ENCODE results near the gene FOXO1. TPM values are rescaled to one million over a fixed set of nuclear protein-coding genes. Genes with fewer than 3 reads are reported as not detected.
A peak's percentile ranks its signal among the peaks of the same experiment; 100 is the strongest.

FOXO1 gene
- total and polyA plus RNA-seq, 2 of the 13 experiments (the other 11 are each of a cell fraction or from before 2014, with no cell fraction given) = 8.1 to 13.1 TPM

- TF ChIP-seq, protein P1, sequence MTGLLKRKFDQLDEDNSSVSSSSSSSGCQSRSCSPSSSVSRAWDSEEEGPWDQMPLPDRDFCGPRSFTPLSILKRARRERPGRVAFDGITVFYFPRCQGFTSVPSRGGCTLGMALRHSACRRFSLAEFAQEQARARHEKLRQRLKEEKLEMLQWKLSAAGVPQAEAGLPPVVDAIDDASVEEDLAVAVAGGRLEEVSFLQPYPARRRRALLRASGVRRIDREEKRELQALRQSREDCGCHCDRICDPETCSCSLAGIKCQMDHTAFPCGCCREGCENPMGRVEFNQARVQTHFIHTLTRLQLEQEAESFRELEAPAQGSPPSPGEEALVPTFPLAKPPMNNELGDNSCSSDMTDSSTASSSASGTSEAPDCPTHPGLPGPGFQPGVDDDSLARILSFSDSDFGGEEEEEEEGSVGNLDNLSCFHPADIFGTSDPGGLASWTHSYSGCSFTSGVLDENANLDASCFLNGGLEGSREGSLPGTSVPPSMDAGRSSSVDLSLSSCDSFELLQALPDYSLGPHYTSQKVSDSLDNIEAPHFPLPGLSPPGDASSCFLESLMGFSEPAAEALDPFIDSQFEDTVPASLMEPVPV (CRISPR knock-in tag; IDR thresholded peaks at IDR 0.05) = 0 out of 2 replicates have a peak, but pooled peaks have one; percentile 41
- TF ChIP-seq ATF1 (CRISPR knock-in tag; IDR thresholded peaks at IDR 0.05) = no peak
- TF ChIP-seq SRSF9 (IDR thresholded peaks at IDR 0.05; ENCODE audit: borderline replicate concordance, insufficient read depth, low read depth, low read length, poor library complexity, severe bottlenecking) = no peak
- TF ChIP-seq ZNF264 (CRISPR knock-in tag; IDR thresholded peaks at IDR 0.05) = no peak; the same call in 1 of the 2 replicates
- TF ChIP-seq DBP (CRISPR knock-in tag; IDR thresholded peaks at IDR 0.05; ENCODE audit: not compliant biosample characterization) = no peak
- TF ChIP-seq SOX6 (IDR thresholded peaks at IDR 0.05) = no peak
- TF ChIP-seq SOX6 (CRISPR knock-in tag; IDR thresholded peaks at IDR 0.05) = peak; percentile 94
- no peak; the same call in 1 of the 2 replicates for TF ChIP-seq ZNF430 (CRISPR knock-in tag; IDR thresholded peaks at IDR 0.05)
- peak; percentile 13; the same call in 1 of the 2 replicates for TF ChIP-seq HNF1A (IDR thresholded peaks at IDR 0.05; ENCODE audit: low read depth)
- TF ChIP-seq HNF1A (CRISPR knock-in tag; IDR thresholded peaks at IDR 0.05; ENCODE audit: borderline replicate concordance) = no peak; the same call in 1 of the 2 replicates
- TF ChIP-seq SOX13 (IDR thresholded peaks at IDR 0.05) = peak; percentile 88
- TF ChIP-seq SOX13 (CRISPR knock-in tag; conservative IDR thresholded peaks at IDR 0.05 in 1 of 2, IDR thresholded peaks at IDR 0.05 in 1 of 2) = peak in 1 of 2 experiments; percentile 97; a peak in 2 of 4 replicates
- peak; percentile 48 for TF ChIP-seq DMAP1 (CRISPR knock-in tag; IDR thresholded peaks at IDR 0.05)
- peak; percentile 39; the same call in 1 of the 2 replicates for TF ChIP-seq ZNF276 (CRISPR knock-in tag; IDR thresholded peaks at IDR 0.05; ENCODE audit: low read depth)
- TF ChIP-seq, protein P2, sequence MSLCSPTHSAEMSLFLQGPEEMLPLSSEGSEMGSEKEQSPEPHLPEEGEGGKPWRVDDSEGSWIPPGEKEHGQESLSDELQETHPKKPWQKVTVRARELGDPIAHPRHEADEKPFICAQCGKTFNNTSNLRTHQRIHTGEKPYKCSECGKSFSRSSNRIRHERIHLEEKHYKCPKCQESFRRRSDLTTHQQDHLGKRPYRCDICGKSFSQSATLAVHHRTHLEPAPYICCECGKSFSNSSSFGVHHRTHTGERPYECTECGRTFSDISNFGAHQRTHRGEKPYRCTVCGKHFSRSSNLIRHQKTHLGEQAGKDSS (CRISPR knock-in tag; IDR thresholded peaks at IDR 0.05; ENCODE audit: borderline replicate concordance, low read depth) = peak; percentile 32; the same call in 1 of the 2 replicates
- TF ChIP-seq ZNF788 (CRISPR knock-in tag; IDR thresholded peaks at IDR 0.05; ENCODE audit: borderline replicate concordance) = peak; percentile 53; the same call in 1 of the 2 replicates
- TF ChIP-seq RARA (CRISPR knock-in tag; IDR thresholded peaks at IDR 0.05) = peak; percentile 76
- TF ChIP-seq AHR (CRISPR knock-in tag; IDR thresholded peaks at IDR 0.05) = no peak
- 0 out of 2 replicates have a peak, but pooled peaks have one; percentile 43 for TF ChIP-seq ZNF614 (CRISPR knock-in tag; IDR thresholded peaks at IDR 0.05; ENCODE audit: borderline replicate concordance)
- TF ChIP-seq CENPX (CRISPR knock-in tag; IDR thresholded peaks at IDR 0.05) = no peak
These were observed 102.9 kb downstream of the FOXO1 start (continued) for GRCh38 chr13:40563350-40564125.
